HTERT RPE-1 (cell line): ENCODE data around the gene CDH9.

Source experiments
- in situ Hi-C: fragments of 300-500 bp; cut with MboI; formaldehyde crosslinking; loops from 4 replicates; pipeline ENCODE4 v1.14.3; 2020; ENCODE audit warnings: low sequenced_read_pairs

CDH9 gene

GRCh38 chr5:27038476-27038875 lies at the start of gene CDH9:
TSS of gene CDH9 (minus strand) at chr5:27038586. CDS start at chr5:26988333, 50,253 bp downstream.
- in situ Hi-C loops: no loop called here

- in situ Hi-C loops: no loop called here
These were observed 49.4 kb upstream of the CDH9 start for GRCh38 chr5:27087747-27088146.

GRCh38 chr5:27083449-27084415 lies 45.3 kb upstream of the CDH9 start:
- in situ Hi-C loops: no loop called here

GRCh38 chr5:27080147-27080546 lies 41.8 kb upstream of the CDH9 start:
- in situ Hi-C loops: no loop called here

- in situ Hi-C loops: no loop called here
These were observed 24.1 kb upstream of the CDH9 start for GRCh38 chr5:27062451-27062850.

- in situ Hi-C loops: no loop called here
These were observed 10.1 kb upstream of the CDH9 start for GRCh38 chr5:27048510-27048909.

GRCh38 chr5:27041372-27041771 lies 3.0 kb upstream of the CDH9 start:
- in situ Hi-C loops: no loop called here

GRCh38 chr5:27034565-27034964 lies 3.8 kb downstream of the CDH9 start:
- in situ Hi-C loops: no loop called here

GRCh38 chr5:27026801-27027200 lies 11.6 kb downstream of the CDH9 start:
- in situ Hi-C loops: no loop called here

GRCh38 chr5:27026063-27026462 lies 12.3 kb downstream of the CDH9 start:
- in situ Hi-C loops: no loop called here

- in situ Hi-C loops: no loop called here
These were observed 16.9 kb downstream of the CDH9 start for GRCh38 chr5:27021471-27021870.

GRCh38 chr5:27020973-27021372 lies 17.4 kb downstream of the CDH9 start:
- in situ Hi-C loops: no loop called here

GRCh38 chr5:27015758-27016157 lies 22.6 kb downstream of the CDH9 start:
- in situ Hi-C loops: no loop called here

- in situ Hi-C loops: no loop called here
These were observed 27.1 kb downstream of the CDH9 start for GRCh38 chr5:27011274-27011673.

GRCh38 chr5:27010646-27011045 lies 27.7 kb downstream of the CDH9 start:
- in situ Hi-C loops: no loop called here

- in situ Hi-C loops: no loop called here
These were observed 28.9 kb downstream of the CDH9 start for GRCh38 chr5:27009540-27009915.

GRCh38 chr5:27008604-27009539 lies 29.5 kb downstream of the CDH9 start:
- in situ Hi-C loops: no loop called here

GRCh38 chr5:27007121-27007520 lies 31.3 kb downstream of the CDH9 start:
- in situ Hi-C loops: no loop called here

GRCh38 chr5:26986985-26987384 lies 51.4 kb downstream of the CDH9 start:
- in situ Hi-C loops: no loop called here

- in situ Hi-C loops: no loop called here
These were observed 56.6 kb downstream of the CDH9 start for GRCh38 chr5:26981750-26982149.

- in situ Hi-C loops: no loop called here
These were observed 79.1 kb downstream of the CDH9 start for GRCh38 chr5:26959290-26959689.

- in situ Hi-C loops: no loop called here
These were observed 83.2 kb downstream of the CDH9 start for GRCh38 chr5:26955161-26955560.
